Measurements from ENCODE around the gene GUCA1A.

DNA sequence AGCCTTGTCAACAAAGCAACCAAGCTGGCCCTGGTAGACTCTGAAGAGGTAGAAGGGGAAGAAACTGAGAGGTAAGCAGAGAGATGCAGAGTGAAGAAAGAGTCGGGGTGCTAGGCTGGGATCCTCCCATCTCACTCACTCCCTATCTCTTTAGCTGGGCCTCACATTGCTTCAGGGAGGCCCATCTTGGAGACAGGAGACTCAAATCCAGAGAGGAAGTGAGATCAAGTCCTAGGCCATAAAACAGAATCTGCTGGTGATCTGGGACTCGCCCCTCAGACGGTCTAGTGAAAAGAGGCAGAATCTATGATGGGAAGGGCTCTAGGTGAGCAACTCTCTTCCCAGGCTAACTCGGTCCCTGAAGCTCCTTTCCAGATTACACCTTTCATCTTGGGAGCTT lies 22.3 kb downstream of the GUCA1A start:
- TF ChIP-seq ISL1 (CRISPR knock-in tag; IDR thresholded peaks at IDR 0.05) (no peak), ZC3H10 (CRISPR knock-in tag; IDR thresholded peaks at IDR 0.05) (no peak), ZFP3 (CRISPR knock-in tag; IDR thresholded peaks at IDR 0.05) (no peak), ZFP30 (CRISPR knock-in tag; IDR thresholded peaks at IDR 0.05) (no peak), GLIS3 (CRISPR knock-in tag; IDR thresholded peaks at IDR 0.05) (no peak)
- TF ChIP-seq, protein P1, sequence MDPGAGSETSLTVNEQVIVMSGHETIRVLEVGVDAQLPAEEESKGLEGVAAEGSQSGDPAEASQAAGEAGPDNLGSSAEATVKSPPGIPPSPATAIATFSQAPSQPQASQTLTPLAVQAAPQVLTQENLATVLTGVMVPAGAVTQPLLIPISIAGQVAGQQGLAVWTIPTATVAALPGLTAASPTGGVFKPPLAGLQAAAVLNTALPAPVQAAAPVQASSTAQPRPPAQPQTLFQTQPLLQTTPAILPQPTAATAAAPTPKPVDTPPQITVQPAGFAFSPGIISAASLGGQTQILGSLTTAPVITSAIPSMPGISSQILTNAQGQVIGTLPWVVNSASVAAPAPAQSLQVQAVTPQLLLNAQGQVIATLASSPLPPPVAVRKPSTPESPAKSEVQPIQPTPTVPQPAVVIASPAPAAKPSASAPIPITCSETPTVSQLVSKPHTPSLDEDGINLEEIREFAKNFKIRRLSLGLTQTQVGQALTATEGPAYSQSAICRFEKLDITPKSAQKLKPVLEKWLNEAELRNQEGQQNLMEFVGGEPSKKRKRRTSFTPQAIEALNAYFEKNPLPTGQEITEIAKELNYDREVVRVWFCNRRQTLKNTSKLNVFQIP (CRISPR knock-in tag; IDR thresholded peaks at IDR 0.05; ENCODE audit: borderline replicate concordance, low read depth) = no peak
- TF ChIP-seq, protein P2, sequence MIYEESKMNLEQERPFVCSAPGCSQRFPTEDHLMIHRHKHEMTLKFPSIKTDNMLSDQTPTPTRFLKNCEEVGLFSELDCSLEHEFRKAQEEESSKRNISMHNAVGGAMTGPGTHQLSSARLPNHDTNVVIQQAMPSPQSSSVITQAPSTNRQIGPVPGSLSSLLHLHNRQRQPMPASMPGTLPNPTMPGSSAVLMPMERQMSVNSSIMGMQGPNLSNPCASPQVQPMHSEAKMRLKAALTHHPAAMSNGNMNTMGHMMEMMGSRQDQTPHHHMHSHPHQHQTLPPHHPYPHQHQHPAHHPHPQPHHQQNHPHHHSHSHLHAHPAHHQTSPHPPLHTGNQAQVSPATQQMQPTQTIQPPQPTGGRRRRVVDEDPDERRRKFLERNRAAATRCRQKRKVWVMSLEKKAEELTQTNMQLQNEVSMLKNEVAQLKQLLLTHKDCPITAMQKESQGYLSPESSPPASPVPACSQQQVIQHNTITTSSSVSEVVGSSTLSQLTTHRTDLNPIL (CRISPR knock-in tag; IDR thresholded peaks at IDR 0.05; ENCODE audit: low read depth) = no peak
- TF ChIP-seq, protein P3, sequence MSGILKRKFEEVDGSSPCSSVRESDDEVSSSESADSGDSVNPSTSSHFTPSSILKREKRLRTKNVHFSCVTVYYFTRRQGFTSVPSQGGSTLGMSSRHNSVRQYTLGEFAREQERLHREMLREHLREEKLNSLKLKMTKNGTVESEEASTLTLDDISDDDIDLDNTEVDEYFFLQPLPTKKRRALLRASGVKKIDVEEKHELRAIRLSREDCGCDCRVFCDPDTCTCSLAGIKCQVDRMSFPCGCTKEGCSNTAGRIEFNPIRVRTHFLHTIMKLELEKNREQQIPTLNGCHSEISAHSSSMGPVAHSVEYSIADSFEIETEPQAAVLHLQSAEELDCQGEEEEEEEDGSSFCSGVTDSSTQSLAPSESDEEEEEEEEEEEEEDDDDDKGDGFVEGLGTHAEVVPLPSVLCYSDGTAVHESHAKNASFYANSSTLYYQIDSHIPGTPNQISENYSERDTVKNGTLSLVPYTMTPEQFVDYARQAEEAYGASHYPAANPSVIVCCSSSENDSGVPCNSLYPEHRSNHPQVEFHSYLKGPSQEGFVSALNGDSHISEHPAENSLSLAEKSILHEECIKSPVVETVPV (CRISPR knock-in tag; IDR thresholded peaks at IDR 0.05) = no peak

Data from SK-N-SH treated with all-trans-retinoic acid at 6 μM for 48 hours (cell line).